DOHH2 (cell line): ENCODE measurements around the gene POC1B.

Source experiments
- EZH2phosphoT487 ChIP-seq: fragments of 200-600 bp; sonication (generic); IDR thresholded peaks from 2 replicates; pipeline ENCODE4 v1.6.1; 2017; ENCODE audit warnings: borderline replicate concordance, mild to moderate bottlenecking, antibody characterized with exemption, low read length, moderate library complexity, mixed read lengths
- TF ChIP-seq, protein P1 (sequence below): fragments of 200-600 bp; sonication (generic); IDR thresholded peaks from one replicate; pipeline ENCODE4 v1.5.1; 2014; ENCODE audit warnings: antibody characterized with exemption, mild to moderate bottlenecking, low read depth, low read length; ENCODE audit not compliant: poor library complexity, severe bottlenecking

DNA sequence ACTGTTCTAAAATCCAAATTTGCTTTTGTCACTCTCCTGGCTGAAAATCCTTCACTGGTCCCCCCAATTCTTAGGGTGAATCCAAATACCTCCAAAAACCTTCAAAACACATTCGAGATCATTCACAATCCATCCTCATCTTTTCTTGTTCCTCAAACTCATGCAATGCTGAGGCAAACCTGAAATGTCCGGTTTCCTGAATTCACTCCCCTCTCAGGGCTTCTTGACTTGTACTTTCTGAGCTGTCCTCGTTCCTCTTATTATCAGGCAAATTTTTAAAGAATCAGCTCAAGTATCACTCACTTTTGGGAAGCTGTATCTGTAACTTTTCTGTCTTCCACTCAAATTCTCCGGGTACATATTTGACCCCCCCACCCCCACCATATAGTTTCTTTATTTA, 88.6 kb downstream of the POC1B start:
- TF ChIP-seq, protein P1, sequence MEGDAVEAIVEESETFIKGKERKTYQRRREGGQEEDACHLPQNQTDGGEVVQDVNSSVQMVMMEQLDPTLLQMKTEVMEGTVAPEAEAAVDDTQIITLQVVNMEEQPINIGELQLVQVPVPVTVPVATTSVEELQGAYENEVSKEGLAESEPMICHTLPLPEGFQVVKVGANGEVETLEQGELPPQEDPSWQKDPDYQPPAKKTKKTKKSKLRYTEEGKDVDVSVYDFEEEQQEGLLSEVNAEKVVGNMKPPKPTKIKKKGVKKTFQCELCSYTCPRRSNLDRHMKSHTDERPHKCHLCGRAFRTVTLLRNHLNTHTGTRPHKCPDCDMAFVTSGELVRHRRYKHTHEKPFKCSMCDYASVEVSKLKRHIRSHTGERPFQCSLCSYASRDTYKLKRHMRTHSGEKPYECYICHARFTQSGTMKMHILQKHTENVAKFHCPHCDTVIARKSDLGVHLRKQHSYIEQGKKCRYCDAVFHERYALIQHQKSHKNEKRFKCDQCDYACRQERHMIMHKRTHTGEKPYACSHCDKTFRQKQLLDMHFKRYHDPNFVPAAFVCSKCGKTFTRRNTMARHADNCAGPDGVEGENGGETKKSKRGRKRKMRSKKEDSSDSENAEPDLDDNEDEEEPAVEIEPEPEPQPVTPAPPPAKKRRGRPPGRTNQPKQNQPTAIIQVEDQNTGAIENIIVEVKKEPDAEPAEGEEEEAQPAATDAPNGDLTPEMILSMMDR = no peak
- no peak for TF ChIP-seq EZH2phosphoT487
